A673 (cell line): ENCODE measurements around the gene ACOT8.

Experiments
- EZH2 ChIP-seq: fragments of 200-600 bp; sonication (generic); IDR thresholded peaks from 2 replicates; pipeline ENCODE4 v1.6.1; 2017; ENCODE audit warnings: borderline replicate concordance, low read depth, mild to moderate bottlenecking, mixed read lengths, antibody characterized with exemption, low read length; ENCODE audit not compliant: poor library complexity, severe bottlenecking
- TF ChIP-seq, protein P1 (sequence below): fragments of 300-800, 200-600 bp; sonication (generic); conservative IDR thresholded peaks from 2 replicates; pipeline ENCODE4 v1.5.1; 2017; ENCODE audit warnings: low read depth, mild to moderate bottlenecking, antibody characterized with exemption, low read length, moderate library complexity, mixed read lengths

DNA sequence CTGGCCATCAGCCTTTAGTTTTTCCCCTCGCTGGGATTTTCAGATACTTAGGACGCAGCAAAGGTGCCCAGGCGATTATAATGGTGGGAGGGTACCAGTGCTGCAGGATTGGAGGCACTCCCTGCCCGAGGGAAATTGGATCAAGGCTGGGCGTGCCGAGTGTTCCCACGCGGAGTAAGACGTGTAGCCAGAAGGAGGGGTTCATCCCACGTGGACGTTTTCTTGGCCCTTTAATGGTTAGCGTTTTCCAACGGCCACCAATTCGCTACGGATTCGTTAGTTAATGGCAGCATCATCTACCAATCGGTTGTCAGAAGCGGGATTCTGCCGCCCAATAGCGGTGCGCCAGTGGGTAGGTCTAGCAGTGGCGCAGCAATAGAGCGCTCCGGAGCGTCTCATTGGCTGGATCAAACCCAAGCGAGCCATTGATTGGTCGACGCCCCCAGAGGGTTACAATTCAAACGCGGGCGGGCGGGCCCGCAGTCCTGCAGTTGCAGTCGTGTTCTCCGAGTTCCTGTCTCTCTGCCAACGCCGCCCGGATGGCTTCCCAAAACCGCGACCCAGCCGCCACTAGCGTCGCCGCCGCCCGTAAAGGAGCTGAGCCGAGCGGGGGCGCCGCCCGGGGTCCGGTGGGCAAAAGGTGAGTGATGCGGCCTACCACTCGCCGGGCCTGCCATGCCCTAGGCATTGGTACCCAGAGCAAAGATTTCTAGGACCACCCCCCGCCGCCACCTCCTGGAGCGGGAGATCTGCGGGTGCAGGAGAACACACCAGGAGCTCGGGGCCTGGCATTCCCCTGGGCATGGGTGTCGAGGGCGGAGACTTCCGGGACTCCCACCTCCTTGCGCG is 44.8 kb downstream of the ACOT8 start, which contains the start of gene UBE2C:
- TF ChIP-seq, protein P1, sequence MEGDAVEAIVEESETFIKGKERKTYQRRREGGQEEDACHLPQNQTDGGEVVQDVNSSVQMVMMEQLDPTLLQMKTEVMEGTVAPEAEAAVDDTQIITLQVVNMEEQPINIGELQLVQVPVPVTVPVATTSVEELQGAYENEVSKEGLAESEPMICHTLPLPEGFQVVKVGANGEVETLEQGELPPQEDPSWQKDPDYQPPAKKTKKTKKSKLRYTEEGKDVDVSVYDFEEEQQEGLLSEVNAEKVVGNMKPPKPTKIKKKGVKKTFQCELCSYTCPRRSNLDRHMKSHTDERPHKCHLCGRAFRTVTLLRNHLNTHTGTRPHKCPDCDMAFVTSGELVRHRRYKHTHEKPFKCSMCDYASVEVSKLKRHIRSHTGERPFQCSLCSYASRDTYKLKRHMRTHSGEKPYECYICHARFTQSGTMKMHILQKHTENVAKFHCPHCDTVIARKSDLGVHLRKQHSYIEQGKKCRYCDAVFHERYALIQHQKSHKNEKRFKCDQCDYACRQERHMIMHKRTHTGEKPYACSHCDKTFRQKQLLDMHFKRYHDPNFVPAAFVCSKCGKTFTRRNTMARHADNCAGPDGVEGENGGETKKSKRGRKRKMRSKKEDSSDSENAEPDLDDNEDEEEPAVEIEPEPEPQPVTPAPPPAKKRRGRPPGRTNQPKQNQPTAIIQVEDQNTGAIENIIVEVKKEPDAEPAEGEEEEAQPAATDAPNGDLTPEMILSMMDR, result no peak
- TF ChIP-seq EZH2, result no peak
